ENCODE measurements around the gene DCXR. TPM values are rescaled to one million over a fixed set of nuclear protein-coding genes. Genes with fewer than 3 reads are reported as not detected.
A peak's percentile ranks its signal among the peaks of the same experiment; 100 is the strongest.

DCXR gene
- total and polyA plus RNA-seq, 2 of the 13 experiments (the other 11 are each of a cell fraction or from before 2014, with no cell fraction given): 287 to 311 TPM

GRCh38 chr17:81999587-81999975, 37.9 kb downstream of the DCXR start (continued):
- TF ChIP-seq AHDC1 (CRISPR knock-in tag; IDR thresholded peaks at IDR 0.05; ENCODE audit: borderline replicate concordance): no peak; the same call in 1 of the 2 replicates
- no peak for TF ChIP-seq RFX3 (CRISPR knock-in tag; IDR thresholded peaks at IDR 0.05)
- no peak for TF ChIP-seq RAD51 (IDR thresholded peaks at IDR 0.05; ENCODE audit: borderline replicate concordance)
- TF ChIP-seq GABPA (IDR thresholded peaks at IDR 0.05; ENCODE audit: low read depth, low read length): no peak
- peak; percentile 82 for TF ChIP-seq GABPA (CRISPR knock-in tag; IDR thresholded peaks at IDR 0.05; ENCODE audit: low read depth)
- no peak for TF ChIP-seq ELK4 (CRISPR knock-in tag; IDR thresholded peaks at IDR 0.05; ENCODE audit: borderline replicate concordance)
- TF ChIP-seq MBD4 (IDR thresholded peaks at IDR 0.05; ENCODE audit: borderline replicate concordance, low read length): no peak
- TF ChIP-seq ZNF703 (CRISPR knock-in tag; IDR thresholded peaks at IDR 0.05; ENCODE audit: borderline replicate concordance): no peak
- TF ChIP-seq MED13 (CRISPR knock-in tag; IDR thresholded peaks at IDR 0.05): no peak; the same call in 1 of the 2 replicates
- TF ChIP-seq SRSF1 (optimal IDR thresholded peaks at IDR 0.05; ENCODE audit: low read depth, low read length): no peak
- no peak for TF ChIP-seq ZIK1 (CRISPR knock-in tag; IDR thresholded peaks at IDR 0.05; ENCODE audit: borderline replicate concordance, low read depth)
- no peak for TF ChIP-seq ZNF496 (CRISPR knock-in tag; IDR thresholded peaks at IDR 0.05; ENCODE audit: insufficient replicate concordance)
- no peak for TF ChIP-seq PREB (CRISPR knock-in tag; IDR thresholded peaks at IDR 0.05)
- no peak for TF ChIP-seq ZNF256 (CRISPR knock-in tag; conservative IDR thresholded peaks at IDR 0.05)
- no peak for TF ChIP-seq MBNL3 (CRISPR knock-in tag; conservative IDR thresholded peaks at IDR 0.05)
- TF ChIP-seq TAF1 (CRISPR knock-in tag; IDR thresholded peaks at IDR 0.05): no peak
- no peak for TF ChIP-seq ZNF274 (CRISPR knock-in tag; IDR thresholded peaks at IDR 0.05)
- TF ChIP-seq HMGXB4 (CRISPR knock-in tag; IDR thresholded peaks at IDR 0.05; ENCODE audit: borderline replicate concordance in 1 of 2, low read depth in 1 of 2): no peak; a peak in 2 of 4 replicates
- TF ChIP-seq ZKSCAN8 (CRISPR knock-in tag; IDR thresholded peaks at IDR 0.05; ENCODE audit: borderline replicate concordance): no peak
- no peak for TF ChIP-seq SMARCC2 (IDR thresholded peaks at IDR 0.05)
